Measurements from ENCODE around the gene PHACTR3.

DNA sequence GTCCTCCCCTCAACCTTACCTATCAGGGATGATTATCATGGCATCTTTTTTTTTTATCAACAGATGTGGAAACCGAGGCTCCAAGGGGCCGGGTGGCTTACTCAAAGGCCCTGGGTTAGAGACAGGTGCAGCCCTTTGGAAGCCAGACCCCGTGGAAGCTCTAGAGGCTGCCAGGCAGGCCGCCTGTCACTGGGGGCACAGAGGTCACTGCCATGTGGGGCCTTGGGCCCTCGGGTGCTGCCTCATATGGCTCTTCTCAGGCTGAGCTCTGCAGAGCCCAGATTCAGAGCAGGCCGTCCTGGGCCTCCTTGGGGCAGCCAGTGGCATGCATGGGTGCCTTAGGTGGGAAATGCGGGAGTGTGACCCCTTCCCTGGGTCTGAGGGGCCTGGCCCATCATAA, 136.3 kb downstream of the PHACTR3 start:
- TF ChIP-seq POLR2AphosphoS5 (IDR thresholded peaks at IDR 0.05) (no peak), POLR2A (IDR thresholded peaks at IDR 0.05) (no peak)

All from prostate gland (tissue), 1 donor.